ENCODE results near the gene RAET1L.
"Not testable (repeated sequence)": the region's sequence is repeated elsewhere in the genome, so short reads cannot be mapped to it uniquely, and the experiment has no call there.

RAET1L gene

GRCh38 chr6:149987602-149988107 lies 37.7 kb downstream of the RAET1L start:
- Histone ChIP-seq H3K4me3 (ENCODE audit: low read length) (no peak overlapping the region), H3K9ac (ENCODE audit: low read depth, low read length) (no peak overlapping the region), H3K27me3 (ENCODE audit: insufficient read depth, low read length) (peaks cover 93% of the 10 kb centered on the region), H3K9me3 (ENCODE audit: insufficient read depth, low read depth, low read length) (no peaks in the 10 kb centered on the region; the same call in 1 of the 2 replicates), H3K27ac (ENCODE audit: low read depth, low read length) (no peak overlapping the region), H3K36me3 (ENCODE audit: insufficient read depth, low read length) (no peaks in the 10 kb centered on the region), H3K4me1 (ENCODE audit: insufficient read depth, low read length) (no peaks in the 10 kb centered on the region)
- WGBS: 58% methylated on average over 1 of the region's 2 CpGs

- H3K9ac ChIP-seq (ENCODE audit: low read depth, low read length): no peak overlapping the region
- H3K4me3 ChIP-seq (ENCODE audit: low read length): no peak overlapping the region
- no peaks in the 10 kb centered on the region; the same call in 1 of the 2 replicates for H3K9me3 ChIP-seq (ENCODE audit: insufficient read depth, low read depth, low read length)
- no peaks in the 10 kb centered on the region for H3K36me3 ChIP-seq (ENCODE audit: insufficient read depth, low read length)
- no peak overlapping the region for H3K27ac ChIP-seq (ENCODE audit: low read depth, low read length)
- peaks cover 93% of the 10 kb centered on the region for H3K27me3 ChIP-seq (ENCODE audit: insufficient read depth, low read length)
- no peaks in the 10 kb centered on the region for H3K4me1 ChIP-seq (ENCODE audit: insufficient read depth, low read length)
- WGBS: 53% methylated on average over 5 of the region's 5 CpGs
These were observed 39.8 kb downstream of the RAET1L start for GRCh38 chr6:149985481-149985937.

GRCh38 chr6:149984773-149985172 lies 40.6 kb downstream of the RAET1L start:
- WGBS: 79% methylated on average over 5 of the region's 5 CpGs
- Histone ChIP-seq H3K27me3 (ENCODE audit: insufficient read depth, low read length) (peaks cover 90% of the 10 kb centered on the region), H3K36me3 (ENCODE audit: insufficient read depth, low read length) (no peaks in the 10 kb centered on the region), H3K9me3 (ENCODE audit: insufficient read depth, low read depth, low read length) (no peaks in the 10 kb centered on the region; the same call in 1 of the 2 replicates), H3K27ac (ENCODE audit: low read depth, low read length) (no peak overlapping the region), H3K4me3 (ENCODE audit: low read length) (no peak overlapping the region), H3K9ac (ENCODE audit: low read depth, low read length) (no peak overlapping the region), H3K4me1 (ENCODE audit: insufficient read depth, low read length) (no peaks in the 10 kb centered on the region)

GRCh38 chr6:149983145-149983544 lies 42.2 kb downstream of the RAET1L start:
- Histone ChIP-seq H3K36me3 (ENCODE audit: insufficient read depth, low read length) (no peaks in the 10 kb centered on the region), H3K9me3 (ENCODE audit: insufficient read depth, low read depth, low read length) (no peaks in the 10 kb centered on the region; the same call in 1 of the 2 replicates), H3K4me1 (ENCODE audit: insufficient read depth, low read length) (no peaks in the 10 kb centered on the region), H3K4me3 (ENCODE audit: low read length) (no peak overlapping the region), H3K9ac (ENCODE audit: low read depth, low read length) (no peak overlapping the region), H3K27me3 (ENCODE audit: insufficient read depth, low read length) (peaks cover 90% of the 10 kb centered on the region), H3K27ac (ENCODE audit: low read depth, low read length) (no peak overlapping the region)
- WGBS: 16% methylated on average over 8 of the region's 9 CpGs

GRCh38 chr6:149979293-149979692 lies 46.0 kb downstream of the RAET1L start:
- peaks cover 89% of the 10 kb centered on the region for H3K27me3 ChIP-seq (ENCODE audit: insufficient read depth, low read length)
- H3K36me3 ChIP-seq (ENCODE audit: insufficient read depth, low read length): no peaks in the 10 kb centered on the region
- no peaks in the 10 kb centered on the region for H3K4me1 ChIP-seq (ENCODE audit: insufficient read depth, low read length)
- no peak overlapping the region for H3K9ac ChIP-seq (ENCODE audit: low read depth, low read length)
- WGBS: 78% methylated on average over 6 of the region's 6 CpGs
- H3K27ac ChIP-seq (ENCODE audit: low read depth, low read length): no peak overlapping the region
- no peak overlapping the region for H3K4me3 ChIP-seq (ENCODE audit: low read length)
- H3K9me3 ChIP-seq (ENCODE audit: insufficient read depth, low read depth, low read length): no peaks in the 10 kb centered on the region

GRCh38 chr6:149978610-149979009 lies 46.7 kb downstream of the RAET1L start:
- Histone ChIP-seq H3K4me1 (ENCODE audit: insufficient read depth, low read length) (no peaks in the 10 kb centered on the region), H3K27me3 (ENCODE audit: insufficient read depth, low read length) (peaks cover 95% of the 10 kb centered on the region), H3K27ac (ENCODE audit: low read depth, low read length) (no peak overlapping the region), H3K9me3 (ENCODE audit: insufficient read depth, low read depth, low read length) (no peaks in the 10 kb centered on the region), H3K9ac (ENCODE audit: low read depth, low read length) (no peak overlapping the region), H3K4me3 (ENCODE audit: low read length) (no peak overlapping the region), H3K36me3 (ENCODE audit: insufficient read depth, low read length) (no peaks in the 10 kb centered on the region)

- Histone ChIP-seq H3K27ac (ENCODE audit: low read depth, low read length) (no peak overlapping the region), H3K27me3 (ENCODE audit: insufficient read depth, low read length) (peaks cover 95% of the 10 kb centered on the region)
- WGBS: 74% methylated on average over 4 of the region's 4 CpGs
These were observed 48.1 kb downstream of the RAET1L start for GRCh38 chr6:149977221-149977620.

GRCh38 chr6:149975400-149975799 lies 49.9 kb downstream of the RAET1L start:
- Histone ChIP-seq H3K27me3 (ENCODE audit: insufficient read depth, low read length) (peaks cover 94% of the 10 kb centered on the region), H3K4me1 (ENCODE audit: insufficient read depth, low read length) (no peaks in the 10 kb centered on the region), H3K9me3 (ENCODE audit: insufficient read depth, low read depth, low read length) (no peaks in the 10 kb centered on the region), H3K9ac (ENCODE audit: low read depth, low read length) (no peak overlapping the region), H3K4me3 (ENCODE audit: low read length) (no peak overlapping the region), H3K36me3 (ENCODE audit: insufficient read depth, low read length) (no peaks in the 10 kb centered on the region), H3K27ac (ENCODE audit: low read depth, low read length) (no peak overlapping the region)

More at GRCh38 chr6:149977221-149977620, 48.1 kb downstream of the RAET1L start:
- no peaks in the 10 kb centered on the region for H3K9me3 ChIP-seq (ENCODE audit: insufficient read depth, low read depth, low read length)
- H3K9ac ChIP-seq (ENCODE audit: low read depth, low read length): no peak overlapping the region
- no peaks in the 10 kb centered on the region for H3K36me3 ChIP-seq (ENCODE audit: insufficient read depth, low read length)
- no peaks in the 10 kb centered on the region for H3K4me1 ChIP-seq (ENCODE audit: insufficient read depth, low read length)
- no peak overlapping the region for H3K4me3 ChIP-seq (ENCODE audit: low read length)

GRCh38 chr6:149974825-149975224 lies 50.5 kb downstream of the RAET1L start:
- no peaks in the 10 kb centered on the region for H3K36me3 ChIP-seq (ENCODE audit: insufficient read depth, low read length)
- no peak overlapping the region for H3K4me3 ChIP-seq (ENCODE audit: low read length)
- no peak overlapping the region for H3K27ac ChIP-seq (ENCODE audit: low read depth, low read length)
- 60% methylated on average over 3 of the region's 3 CpGs for WGBS
- H3K9ac ChIP-seq (ENCODE audit: low read depth, low read length): no peak overlapping the region
- no peaks in the 10 kb centered on the region for H3K9me3 ChIP-seq (ENCODE audit: insufficient read depth, low read depth, low read length)
- H3K27me3 ChIP-seq (ENCODE audit: insufficient read depth, low read length): peaks cover 97% of the 10 kb centered on the region
- H3K4me1 ChIP-seq (ENCODE audit: insufficient read depth, low read length): no peaks in the 10 kb centered on the region

GRCh38 chr6:149974394-149974793 lies 50.9 kb downstream of the RAET1L start:
- H3K27ac ChIP-seq (ENCODE audit: low read depth, low read length); H3K36me3 ChIP-seq (ENCODE audit: insufficient read depth, low read length); H3K4me1 ChIP-seq (ENCODE audit: insufficient read depth, low read length); H3K9me3 ChIP-seq (ENCODE audit: insufficient read depth, low read depth, low read length); H3K9ac ChIP-seq (ENCODE audit: low read depth, low read length); H3K4me3 ChIP-seq (ENCODE audit: low read length): not testable (repeated sequence)
- H3K27me3 ChIP-seq (ENCODE audit: insufficient read depth, low read length): peaks cover 97% of the 10 kb centered on the region
- 73% methylated on average over 6 of the region's 6 CpGs for WGBS

- 84% methylated on average over 2 of the region's 2 CpGs for WGBS
- Histone ChIP-seq H3K36me3 (ENCODE audit: insufficient read depth, low read length) (no peaks in the 10 kb centered on the region), H3K4me3 (ENCODE audit: low read length) (no peak overlapping the region), H3K4me1 (ENCODE audit: insufficient read depth, low read length) (no peaks in the 10 kb centered on the region), H3K27ac (ENCODE audit: low read depth, low read length) (no peak overlapping the region), H3K9ac (ENCODE audit: low read depth, low read length) (no peak overlapping the region), H3K9me3 (ENCODE audit: insufficient read depth, low read depth, low read length) (no peaks in the 10 kb centered on the region), H3K27me3 (ENCODE audit: insufficient read depth, low read length) (peaks cover 97% of the 10 kb centered on the region)
These were observed 55.7 kb downstream of the RAET1L start for GRCh38 chr6:149969635-149970034.

- H3K4me3 ChIP-seq (ENCODE audit: low read length); H3K36me3 ChIP-seq (ENCODE audit: insufficient read depth, low read length); H3K4me1 ChIP-seq (ENCODE audit: insufficient read depth, low read length); H3K9ac ChIP-seq (ENCODE audit: low read depth, low read length); H3K9me3 ChIP-seq (ENCODE audit: insufficient read depth, low read depth, low read length); H3K27ac ChIP-seq (ENCODE audit: low read depth, low read length): not testable (repeated sequence)
- peaks cover 97% of the 10 kb centered on the region for H3K27me3 ChIP-seq (ENCODE audit: insufficient read depth, low read length)
- WGBS: 78% methylated on average over 2 of the region's 2 CpGs
These were observed 56.4 kb downstream of the RAET1L start for GRCh38 chr6:149968909-149969308.

Data from HUES64 (cell line).